WTC11 (cell line): ENCODE results near the gene COL2A1. TPM values are rescaled to one million over a fixed set of nuclear protein-coding genes. Genes with fewer than 3 reads are reported as not detected.
A peak's percentile ranks its signal among the peaks of the same experiment; 100 is the strongest.

Source experiments
- ATAC-seq: fragments of 200-7000 bp; cut with Tn5 transposase; 2 replicates; pipeline ENCODE4 v1.10.0; 2021; ENCODE audit warnings: mild to moderate bottlenecking, moderate library complexity
- CTCF ChIA-PET: fragments of 300-600 bp; sonication (Branson Sonifier 250); formaldehyde crosslinking; loops from one replicate; lab custom pipeline; 2021; ENCODE audit warnings: antibody characterized with exemption; lab: Charles Lee
- POLR2A ChIA-PET: fragments of 350-600 bp; sonication (Branson Sonifier 250); formaldehyde crosslinking; loops from one replicate; lab custom pipeline; 2021; ENCODE audit warnings: antibody characterized with exemption; lab: Charles Lee
- DNase-seq: peaks from one replicate; pipeline ENCODE4 v3.0.0; 2021; ENCODE audit warnings: low spot score
- H3K27ac Mint-ChIP-seq: 2 replicates; pipeline ENCODE4 v1.8.0; 2021; ENCODE audit warnings: mixed read lengths
- H3K27me3 Mint-ChIP-seq: 2 replicates; pipeline ENCODE4 v1.8.0; 2021; ENCODE audit warnings: low read depth, mild to moderate bottlenecking, moderate library complexity, mixed read lengths
- H3K36me3 Mint-ChIP-seq: 2 replicates; pipeline ENCODE4 v1.8.0; 2021; ENCODE audit warnings: mixed read lengths
- H3K4me1 Mint-ChIP-seq: 2 replicates; pipeline ENCODE4 v1.8.0; 2022; ENCODE audit warnings: mixed read lengths
- H3K4me3 Mint-ChIP-seq: 2 replicates; pipeline ENCODE4 v1.8.0; 2021; ENCODE audit warnings: mild to moderate bottlenecking, moderate library complexity, mixed read lengths
- H3K9me3 Mint-ChIP-seq: 2 replicates; pipeline ENCODE4 v1.8.0; 2021; ENCODE audit warnings: mixed read lengths
- AR ChIP-seq: fragments of 250-450 bp; sonication (Bioruptor Pico); IDR thresholded peaks from 2 replicates; pipeline ENCODE4 v1.9.0; 2021; ENCODE audit warnings: mild to moderate bottlenecking
- RELA ChIP-seq: sonication (generic); formaldehyde crosslinking; IDR thresholded peaks from 2 replicates; pipeline ENCODE4 v1.8.1; 2022; ENCODE audit warnings: missing genetic modification reagents, mild to moderate bottlenecking, borderline replicate concordance
- ZNF416 ChIP-seq: fragments of 250-450 bp; sonication (Bioruptor Pico); IDR thresholded peaks from 2 replicates; pipeline ENCODE4 v1.9.0; 2021; ENCODE audit warnings: mild to moderate bottlenecking, inconsistent platforms
- ZNF423 ChIP-seq: fragments of 250-450 bp; sonication (Bioruptor Pico); IDR thresholded peaks from 2 replicates; pipeline ENCODE4 v2.1.2; 2022; ENCODE audit warnings: mild to moderate bottlenecking, moderate library complexity
- ZNF532 ChIP-seq: fragments of 250-450 bp; sonication (Bioruptor Pico); IDR thresholded peaks from 2 replicates; pipeline ENCODE4 v1.9.0; 2021; ENCODE audit warnings: mild to moderate bottlenecking, borderline replicate concordance
- ZSCAN18 ChIP-seq: fragments of 250-450 bp; sonication (Bioruptor Pico); IDR thresholded peaks from 2 replicates; pipeline ENCODE4 v2.1.2; 2022; ENCODE audit warnings: mild to moderate bottlenecking, moderate library complexity
- total RNA-seq: library from RNA; stranded (reverse); gene quantifications from 3 replicates; pipeline ENCODE4 v1.2.3, GENCODE V29; 2021
- TF ChIP-seq, protein P1 (sequence below): sonication (generic); formaldehyde crosslinking; IDR thresholded peaks from 2 replicates; pipeline ENCODE4 v1.8.1; 2023; ENCODE audit warnings: mild to moderate bottlenecking, missing genetic modification reagents
- TF ChIP-seq, protein P2 (sequence below): sonication (generic); formaldehyde crosslinking; IDR thresholded peaks from 2 replicates; pipeline ENCODE4 v1.8.0; 2022; ENCODE audit warnings: missing genetic modification reagents

Gene COL2A1
- total RNA-seq, 1 experiment from 2014 or later: 20.9 TPM

DNA sequence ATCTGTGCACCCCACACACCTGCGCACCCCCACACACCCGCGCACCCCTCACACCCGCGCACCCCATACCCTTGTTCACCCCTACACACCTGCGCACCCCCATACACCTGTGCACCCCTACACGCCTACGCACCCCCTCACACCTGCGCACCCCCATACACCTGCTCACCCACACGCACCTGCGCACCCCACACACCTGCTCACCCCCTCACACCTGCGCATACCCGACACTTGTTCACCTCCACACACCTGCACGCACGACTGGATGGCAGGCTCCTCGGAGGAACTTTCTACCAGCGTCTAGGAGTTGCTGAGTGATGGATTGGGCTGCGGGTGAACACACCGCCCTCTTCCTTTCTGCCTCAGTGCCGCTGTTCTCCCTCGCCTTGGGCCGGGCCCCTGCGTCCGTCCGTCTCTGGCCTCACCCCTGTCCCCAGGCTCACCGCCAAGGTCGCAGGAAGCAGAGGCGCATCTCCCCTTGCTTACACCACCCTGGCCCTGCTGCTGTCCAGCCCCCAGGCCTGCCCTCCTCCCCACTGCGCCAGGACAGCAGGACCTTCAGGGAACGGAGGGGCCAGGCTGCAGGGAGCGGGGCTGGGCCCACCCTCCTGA lies 61.6 kb downstream of the COL2A1 start:
- POLR2A ChIA-PET: no interaction called here
- Mint-ChIP-seq H3K4me1 (peaks cover 21% of the 10 kb centered on the region), H3K4me3 (no peak overlapping the region), H3K9me3 (no peaks in the 10 kb centered on the region), H3K36me3 (no peaks in the 10 kb centered on the region), H3K27me3 (peaks cover 32% of the 10 kb centered on the region), H3K27ac (no peak overlapping the region)
- TF ChIP-seq, protein P1, sequence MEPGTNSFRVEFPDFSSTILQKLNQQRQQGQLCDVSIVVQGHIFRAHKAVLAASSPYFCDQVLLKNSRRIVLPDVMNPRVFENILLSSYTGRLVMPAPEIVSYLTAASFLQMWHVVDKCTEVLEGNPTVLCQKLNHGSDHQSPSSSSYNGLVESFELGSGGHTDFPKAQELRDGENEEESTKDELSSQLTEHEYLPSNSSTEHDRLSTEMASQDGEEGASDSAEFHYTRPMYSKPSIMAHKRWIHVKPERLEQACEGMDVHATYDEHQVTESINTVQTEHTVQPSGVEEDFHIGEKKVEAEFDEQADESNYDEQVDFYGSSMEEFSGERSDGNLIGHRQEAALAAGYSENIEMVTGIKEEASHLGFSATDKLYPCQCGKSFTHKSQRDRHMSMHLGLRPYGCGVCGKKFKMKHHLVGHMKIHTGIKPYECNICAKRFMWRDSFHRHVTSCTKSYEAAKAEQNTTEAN (CRISPR knock-in tag): 0 out of 2 replicates have a peak, but pooled peaks have one; percentile 19
- TF ChIP-seq ZNF532 (CRISPR knock-in tag): no peak
- no peak for TF ChIP-seq ZNF423 (CRISPR knock-in tag)
- TF ChIP-seq, protein P2, sequence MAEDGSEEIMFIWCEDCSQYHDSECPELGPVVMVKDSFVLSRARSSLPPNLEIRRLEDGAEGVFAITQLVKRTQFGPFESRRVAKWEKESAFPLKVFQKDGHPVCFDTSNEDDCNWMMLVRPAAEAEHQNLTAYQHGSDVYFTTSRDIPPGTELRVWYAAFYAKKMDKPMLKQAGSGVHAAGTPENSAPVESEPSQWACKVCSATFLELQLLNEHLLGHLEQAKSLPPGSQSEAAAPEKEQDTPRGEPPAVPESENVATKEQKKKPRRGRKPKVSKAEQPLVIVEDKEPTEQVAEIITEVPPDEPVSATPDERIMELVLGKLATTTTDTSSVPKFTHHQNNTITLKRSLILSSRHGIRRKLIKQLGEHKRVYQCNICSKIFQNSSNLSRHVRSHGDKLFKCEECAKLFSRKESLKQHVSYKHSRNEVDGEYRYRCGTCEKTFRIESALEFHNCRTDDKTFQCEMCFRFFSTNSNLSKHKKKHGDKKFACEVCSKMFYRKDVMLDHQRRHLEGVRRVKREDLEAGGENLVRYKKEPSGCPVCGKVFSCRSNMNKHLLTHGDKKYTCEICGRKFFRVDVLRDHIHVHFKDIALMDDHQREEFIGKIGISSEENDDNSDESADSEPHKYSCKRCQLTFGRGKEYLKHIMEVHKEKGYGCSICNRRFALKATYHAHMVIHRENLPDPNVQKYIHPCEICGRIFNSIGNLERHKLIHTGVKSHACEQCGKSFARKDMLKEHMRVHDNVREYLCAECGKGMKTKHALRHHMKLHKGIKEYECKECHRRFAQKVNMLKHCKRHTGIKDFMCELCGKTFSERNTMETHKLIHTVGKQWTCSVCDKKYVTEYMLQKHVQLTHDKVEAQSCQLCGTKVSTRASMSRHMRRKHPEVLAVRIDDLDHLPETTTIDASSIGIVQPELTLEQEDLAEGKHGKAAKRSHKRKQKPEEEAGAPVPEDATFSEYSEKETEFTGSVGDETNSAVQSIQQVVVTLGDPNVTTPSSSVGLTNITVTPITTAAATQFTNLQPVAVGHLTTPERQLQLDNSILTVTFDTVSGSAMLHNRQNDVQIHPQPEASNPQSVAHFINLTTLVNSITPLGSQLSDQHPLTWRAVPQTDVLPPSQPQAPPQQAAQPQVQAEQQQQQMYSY (CRISPR knock-in tag): no peak
- TF ChIP-seq RELA (CRISPR knock-in tag): no peak
- no peak for TF ChIP-seq AR (CRISPR knock-in tag)
- no peak for TF ChIP-seq ZNF416 (CRISPR knock-in tag)
- TF ChIP-seq ZSCAN18 (CRISPR knock-in tag): no peak
- no peak for DNase-seq
- peak; percentile 8; the same call in 1 of the 2 replicates for ATAC-seq
- CTCF ChIA-PET: interaction anchor here (0.6 to 3.2 kb wide), 34 partner anchors 8 to 799 kb away, joined by 3 to 34 read pairs (median 4); partner anchors contain the start of genes COL2A1, TMEM106C and VDR
